Measurements from ENCODE around the gene WNK1. TPM values are rescaled to one million over a fixed set of nuclear protein-coding genes. Genes with fewer than 3 reads are reported as not detected.

The WNK1 gene
- total RNA-seq, 1 donor from 2014 or later: 157 TPM

- no peak overlapping the region for H3K27ac Mint-ChIP-seq
- H3K4me1 Mint-ChIP-seq (ENCODE audit: low read depth): peaks cover 4% of the 10 kb centered on the region
- DNase-seq (ENCODE audit: low spot score): no peak
- H3K4me3 Mint-ChIP-seq (ENCODE audit: low read depth): no peak overlapping the region
- H3K36me3 Mint-ChIP-seq (ENCODE audit: low read depth): peaks cover 50% of the 10 kb centered on the region
- intact Hi-C loops (cut with micrococcal nuclease): loop anchor here (10.0 kb wide), 1 partner anchor 56 kb away; no protein-coding TSS in a partner anchor
- no peaks in the 10 kb centered on the region for H3K27me3 Mint-ChIP-seq (ENCODE audit: low read depth)
- no peaks in the 10 kb centered on the region for H3K9me3 Mint-ChIP-seq
Observed at GRCh38 chr12:870378-870777, 118.0 kb downstream of the WNK1 start.

DNA sequence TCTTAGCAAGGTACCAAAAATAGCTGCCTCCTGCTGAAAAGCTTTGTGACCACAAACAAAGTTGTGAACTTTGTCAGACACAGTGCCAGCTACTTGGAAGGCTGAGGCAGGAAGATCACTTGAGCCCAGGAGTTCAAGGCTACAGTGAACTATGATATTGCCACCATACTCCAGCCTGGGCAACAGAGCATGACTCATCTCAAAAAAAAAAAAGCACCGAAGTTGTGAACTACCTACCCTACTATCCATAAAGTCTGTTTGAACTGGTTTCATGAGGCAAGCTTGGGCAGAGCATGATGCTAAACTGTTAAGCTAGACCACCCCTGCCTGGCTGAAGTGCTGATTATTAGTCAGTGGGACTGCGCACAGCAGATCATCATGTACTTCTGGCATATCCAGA lies 121.6 kb downstream of the WNK1 start:
- Mint-ChIP-seq H3K4me3 (ENCODE audit: low read depth) (no peak overlapping the region), H3K4me1 (ENCODE audit: low read depth) (peaks cover 4% of the 10 kb centered on the region), H3K9me3 (no peaks in the 10 kb centered on the region), H3K27me3 (ENCODE audit: low read depth) (no peaks in the 10 kb centered on the region), H3K27ac (no peak overlapping the region), H3K36me3 (ENCODE audit: low read depth) (peaks cover 46% of the 10 kb centered on the region)
- intact Hi-C loops (cut with micrococcal nuclease): loop anchor here (10.0 kb wide), 1 partner anchor 59 kb away; no protein-coding TSS in a partner anchor
- no peak for DNase-seq (ENCODE audit: low spot score)

DNA sequence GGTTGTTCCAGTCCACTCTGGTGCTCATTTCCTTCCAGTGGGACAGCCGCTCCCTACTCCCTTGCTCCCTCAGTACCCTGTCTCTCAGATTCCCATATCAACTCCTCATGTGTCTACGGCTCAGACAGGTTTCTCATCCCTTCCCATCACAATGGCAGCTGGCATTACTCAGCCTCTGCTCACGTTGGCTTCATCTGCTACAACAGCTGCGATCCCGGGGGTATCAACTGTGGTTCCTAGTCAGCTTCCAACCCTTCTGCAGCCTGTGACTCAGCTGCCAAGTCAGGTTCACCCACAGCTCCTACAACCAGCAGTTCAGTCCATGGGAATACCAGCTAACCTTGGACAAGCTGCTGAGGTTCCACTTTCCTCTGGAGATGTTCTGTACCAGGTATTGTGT lies 127.3 kb downstream of the WNK1 start:
- H3K4me1 Mint-ChIP-seq (ENCODE audit: low read depth): no peaks in the 10 kb centered on the region
- no peak overlapping the region for H3K4me3 Mint-ChIP-seq (ENCODE audit: low read depth)
- intact Hi-C loops (cut with micrococcal nuclease): loop anchor here (10.0 kb wide), 1 partner anchor 65 kb away; no protein-coding TSS in a partner anchor
- DNase-seq (ENCODE audit: low spot score): no peak
- H3K9me3 Mint-ChIP-seq: no peaks in the 10 kb centered on the region
- no peak overlapping the region for H3K27ac Mint-ChIP-seq
- H3K27me3 Mint-ChIP-seq (ENCODE audit: low read depth): no peaks in the 10 kb centered on the region
- peaks cover 71% of the 10 kb centered on the region for H3K36me3 Mint-ChIP-seq (ENCODE audit: low read depth)

- DNase-seq (ENCODE audit: low spot score): no peak
- Mint-ChIP-seq H3K27me3 (ENCODE audit: low read depth) (no peaks in the 10 kb centered on the region), H3K27ac (no peak overlapping the region), H3K4me1 (ENCODE audit: low read depth) (no peaks in the 10 kb centered on the region), H3K9me3 (no peaks in the 10 kb centered on the region), H3K36me3 (ENCODE audit: low read depth) (peaks cover 73% of the 10 kb centered on the region), H3K4me3 (ENCODE audit: low read depth) (no peak overlapping the region)
- intact Hi-C loops (cut with micrococcal nuclease): no loop called here
Observed at GRCh38 chr12:880656-881055, 128.3 kb downstream of the WNK1 start.

GRCh38 chr12:884746-885414 lies 132.5 kb downstream of the WNK1 start:
- Mint-ChIP-seq H3K27ac (no peak overlapping the region), H3K9me3 (no peaks in the 10 kb centered on the region), H3K36me3 (ENCODE audit: low read depth) (peaks cover 91% of the 10 kb centered on the region), H3K27me3 (ENCODE audit: low read depth) (no peaks in the 10 kb centered on the region), H3K4me3 (ENCODE audit: low read depth) (no peak overlapping the region), H3K4me1 (ENCODE audit: low read depth) (no peaks in the 10 kb centered on the region)
- no peak for DNase-seq (ENCODE audit: low spot score)
- intact Hi-C loops (cut with micrococcal nuclease): no loop called here

GRCh38 chr12:885701-886100 lies 133.3 kb downstream of the WNK1 start:
- H3K9me3 Mint-ChIP-seq: no peaks in the 10 kb centered on the region
- H3K27me3 Mint-ChIP-seq (ENCODE audit: low read depth): no peaks in the 10 kb centered on the region
- H3K27ac Mint-ChIP-seq: no peak overlapping the region
- H3K36me3 Mint-ChIP-seq (ENCODE audit: low read depth): peaks cover 89% of the 10 kb centered on the region
- no peak overlapping the region for H3K4me3 Mint-ChIP-seq (ENCODE audit: low read depth)
- no peak for DNase-seq (ENCODE audit: low spot score)
- no peaks in the 10 kb centered on the region for H3K4me1 Mint-ChIP-seq (ENCODE audit: low read depth)
- intact Hi-C loops (cut with micrococcal nuclease): no loop called here

DNA sequence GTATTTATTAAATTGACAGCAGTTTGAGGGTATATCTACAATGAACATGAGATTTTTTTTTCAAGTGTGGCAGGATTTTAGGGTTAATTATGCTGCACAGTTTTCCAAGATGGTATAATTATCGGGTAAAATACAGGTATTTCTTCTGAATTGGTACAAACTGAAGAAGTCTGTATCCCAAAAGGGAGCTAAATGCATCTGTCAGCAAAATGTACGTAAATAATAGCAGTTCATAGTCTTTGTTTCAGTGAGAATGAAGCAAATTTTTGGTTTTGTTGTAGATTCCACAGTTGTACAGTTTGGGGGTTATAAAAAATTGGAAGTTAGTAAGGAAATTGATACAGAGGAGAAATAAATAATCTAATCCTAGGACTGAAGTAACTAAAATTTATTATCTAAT lies 133.8 kb downstream of the WNK1 start:
- no peak for DNase-seq (ENCODE audit: low spot score)
- no peaks in the 10 kb centered on the region for H3K9me3 Mint-ChIP-seq
- H3K4me1 Mint-ChIP-seq (ENCODE audit: low read depth): no peaks in the 10 kb centered on the region
- intact Hi-C loops (cut with micrococcal nuclease): no loop called here
- peaks cover 87% of the 10 kb centered on the region for H3K36me3 Mint-ChIP-seq (ENCODE audit: low read depth)
- no peak overlapping the region for H3K4me3 Mint-ChIP-seq (ENCODE audit: low read depth)
- H3K27me3 Mint-ChIP-seq (ENCODE audit: low read depth): no peaks in the 10 kb centered on the region
- no peak overlapping the region for H3K27ac Mint-ChIP-seq

DNA sequence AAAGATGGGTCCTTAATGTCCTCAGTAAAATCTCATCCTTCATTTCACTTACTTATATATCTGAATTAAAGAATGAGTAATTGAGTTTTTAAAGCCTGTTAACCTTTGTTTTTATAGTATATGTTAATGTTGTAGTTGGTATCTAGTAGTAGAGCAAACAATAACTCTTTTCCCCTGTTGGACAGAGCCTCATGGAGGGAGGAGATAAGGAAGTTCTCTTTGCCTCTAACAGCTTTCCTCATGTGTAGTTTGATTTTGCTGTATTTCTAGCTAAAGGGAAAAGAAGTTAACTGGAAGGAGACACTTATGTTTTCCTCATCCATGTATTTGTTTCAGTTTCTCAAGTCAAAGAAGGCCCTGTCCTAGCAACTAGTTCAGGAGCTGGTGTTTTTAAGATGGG lies 141.8 kb downstream of the WNK1 start:
- H3K4me3 Mint-ChIP-seq (ENCODE audit: low read depth): no peak overlapping the region
- H3K4me1 Mint-ChIP-seq (ENCODE audit: low read depth): no peaks in the 10 kb centered on the region
- intact Hi-C loops (cut with micrococcal nuclease): no loop called here
- DNase-seq (ENCODE audit: low spot score): no peak
- H3K27ac Mint-ChIP-seq: no peak overlapping the region
- no peaks in the 10 kb centered on the region for H3K9me3 Mint-ChIP-seq
- no peaks in the 10 kb centered on the region for H3K27me3 Mint-ChIP-seq (ENCODE audit: low read depth)
- H3K36me3 Mint-ChIP-seq (ENCODE audit: low read depth): peaks cover 56% of the 10 kb centered on the region

GRCh38 chr12:896031-896430 lies 143.7 kb downstream of the WNK1 start:
- no peak for DNase-seq (ENCODE audit: low spot score)
- Mint-ChIP-seq H3K4me1 (ENCODE audit: low read depth) (no peaks in the 10 kb centered on the region), H3K4me3 (ENCODE audit: low read depth) (no peak overlapping the region), H3K36me3 (ENCODE audit: low read depth) (peaks cover 60% of the 10 kb centered on the region), H3K9me3 (no peaks in the 10 kb centered on the region), H3K27ac (no peak overlapping the region), H3K27me3 (ENCODE audit: low read depth) (no peaks in the 10 kb centered on the region)
- intact Hi-C loops (cut with micrococcal nuclease): no loop called here

DNA sequence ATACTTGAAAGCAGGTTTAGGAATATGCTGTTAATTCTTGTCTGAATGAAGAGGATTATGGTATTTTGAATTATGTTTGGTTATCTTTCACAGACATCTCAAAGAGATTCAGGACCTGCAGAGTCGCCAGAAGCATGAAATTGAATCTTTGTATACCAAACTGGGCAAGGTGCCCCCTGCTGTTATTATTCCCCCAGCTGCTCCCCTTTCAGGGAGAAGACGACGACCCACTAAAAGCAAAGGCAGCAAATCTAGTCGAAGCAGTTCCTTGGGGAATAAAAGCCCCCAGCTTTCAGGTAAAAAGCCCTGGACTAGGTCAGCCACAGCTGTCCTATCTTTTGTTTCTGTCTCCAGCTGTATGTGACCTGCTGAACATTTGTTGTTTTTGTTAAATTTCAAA lies 145.0 kb downstream of the WNK1 start:
- no peaks in the 10 kb centered on the region for H3K27me3 Mint-ChIP-seq (ENCODE audit: low read depth)
- H3K4me3 Mint-ChIP-seq (ENCODE audit: low read depth): no peak overlapping the region
- no peaks in the 10 kb centered on the region for H3K4me1 Mint-ChIP-seq (ENCODE audit: low read depth)
- DNase-seq (ENCODE audit: low spot score): no peak
- intact Hi-C loops (cut with micrococcal nuclease): no loop called here
- no peaks in the 10 kb centered on the region for H3K9me3 Mint-ChIP-seq
- H3K27ac Mint-ChIP-seq: no peak overlapping the region
- peaks cover 69% of the 10 kb centered on the region for H3K36me3 Mint-ChIP-seq (ENCODE audit: low read depth)

- no peak overlapping the region for H3K4me3 Mint-ChIP-seq (ENCODE audit: low read depth)
- no peaks in the 10 kb centered on the region for H3K9me3 Mint-ChIP-seq
- intact Hi-C loops (cut with micrococcal nuclease): no loop called here
- no peak overlapping the region for H3K27ac Mint-ChIP-seq
- no peak for DNase-seq (ENCODE audit: low spot score)
- H3K36me3 Mint-ChIP-seq (ENCODE audit: low read depth): peaks cover 85% of the 10 kb centered on the region
- H3K27me3 Mint-ChIP-seq (ENCODE audit: low read depth): no peaks in the 10 kb centered on the region
- peaks cover 21% of the 10 kb centered on the region for H3K4me1 Mint-ChIP-seq (ENCODE audit: low read depth)
Observed at GRCh38 chr12:902581-902980, 150.2 kb downstream of the WNK1 start.

GRCh38 chr12:903055-903454 lies 150.7 kb downstream of the WNK1 start:
- Mint-ChIP-seq H3K4me1 (ENCODE audit: low read depth) (peaks cover 21% of the 10 kb centered on the region), H3K27me3 (ENCODE audit: low read depth) (no peaks in the 10 kb centered on the region), H3K9me3 (no peaks in the 10 kb centered on the region), H3K27ac (no peak overlapping the region), H3K4me3 (ENCODE audit: low read depth) (no peak overlapping the region), H3K36me3 (ENCODE audit: low read depth) (peaks cover 85% of the 10 kb centered on the region)
- intact Hi-C loops (cut with micrococcal nuclease): no loop called here
- no peak for DNase-seq (ENCODE audit: low spot score)

DNA sequence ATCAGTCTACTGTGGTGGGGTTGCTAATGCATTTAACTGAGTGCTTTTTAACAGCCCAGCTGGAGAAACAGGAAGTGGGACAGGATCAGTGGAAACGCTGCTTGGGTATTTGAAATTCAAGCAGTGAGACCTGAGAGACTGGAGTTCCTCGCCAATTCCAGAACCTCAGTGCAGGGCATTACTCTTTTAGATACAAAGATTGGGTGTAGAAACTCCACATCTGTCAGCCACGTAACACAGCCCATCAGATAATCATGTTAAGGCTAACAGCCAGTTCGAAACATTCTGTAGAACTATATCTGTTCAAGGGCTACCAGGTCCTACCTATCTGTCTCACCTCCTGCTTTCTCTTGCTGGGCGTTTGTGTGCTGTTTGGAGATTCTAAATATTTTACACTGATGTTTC lies 151.6 kb downstream of the WNK1 start:
- intact Hi-C loops (cut with micrococcal nuclease): no loop called here
- no peak overlapping the region for H3K4me3 Mint-ChIP-seq (ENCODE audit: low read depth)
- no peak for DNase-seq (ENCODE audit: low spot score)
- peaks cover 85% of the 10 kb centered on the region for H3K36me3 Mint-ChIP-seq (ENCODE audit: low read depth)
- H3K9me3 Mint-ChIP-seq: no peaks in the 10 kb centered on the region
- no peak overlapping the region for H3K27ac Mint-ChIP-seq
- H3K4me1 Mint-ChIP-seq (ENCODE audit: low read depth): peaks cover 21% of the 10 kb centered on the region
- no peaks in the 10 kb centered on the region for H3K27me3 Mint-ChIP-seq (ENCODE audit: low read depth)

All from activated T-helper 2 cell treated with anti-CD3 and anti-CD28 coated beads, Interferon-gamma antibody, Interleukin-2, Interleukin-4, amounts not matched to agents 10 μg/mL and 5 μg/mL and 100 μg/mL, durations not matched to agents 14 hours and 24 hours and 36 hours (primary cell).